Measurements from ENCODE around the gene SMIM10L2A. TPM values are rescaled to one million over a fixed set of nuclear protein-coding genes. Genes with fewer than 3 reads are reported as not detected.
"Not testable (repeated sequence)": the region's sequence is repeated elsewhere in the genome, so short reads cannot be mapped to it uniquely, and the experiment has no call there.

Gene SMIM10L2A
- total RNA-seq, 2 donors from 2014 or later = 5.0 to 14.8 TPM

- WGBS = 77% methylated on average over 3 of the region's 3 CpGs
- H3K27me3 ChIP-seq (replicated peaks; ENCODE audit: insufficient read depth) = no peaks in the 10 kb centered on the region
- H3K9me3 ChIP-seq = no peaks in the 10 kb centered on the region
- no peak overlapping the region for H3K4me3 ChIP-seq
- intact Hi-C loops (cut with DNase I) = no loop called here
- no peak overlapping the region for H3K27ac ChIP-seq
- no peaks in the 10 kb centered on the region for H3K36me3 ChIP-seq
- H3K4me1 ChIP-seq (replicated peaks) = no peaks in the 10 kb centered on the region
- no peak for DNase-seq (ENCODE audit: low spot score)
- TF ChIP-seq CTCF (IDR thresholded peaks at IDR 0.05) (no peak), POLR2A (IDR thresholded peaks at IDR 0.05) (no peak), POLR2AphosphoS5 (IDR thresholded peaks at IDR 0.05) (no peak)
Observed at GRCh38 chrX:135411893-135412292, 9.9 kb upstream of the SMIM10L2A start.

GRCh38 chrX:135416546-135416945 is 5.2 kb upstream of the SMIM10L2A start:
- intact Hi-C loops (cut with DNase I) = no loop called here
- no peaks in the 10 kb centered on the region for H3K27me3 ChIP-seq (replicated peaks; ENCODE audit: insufficient read depth)
- no peaks in the 10 kb centered on the region for H3K4me1 ChIP-seq (replicated peaks)
- 65% methylated on average over 4 of the region's 4 CpGs for WGBS
- TF ChIP-seq CTCF (IDR thresholded peaks at IDR 0.05) (no peak), POLR2AphosphoS5 (IDR thresholded peaks at IDR 0.05) (no peak), POLR2A (IDR thresholded peaks at IDR 0.05) (no peak)
- no peak for DNase-seq (ENCODE audit: low spot score)
- H3K9me3 ChIP-seq = no peaks in the 10 kb centered on the region
- no peaks in the 10 kb centered on the region for H3K36me3 ChIP-seq
- no peak overlapping the region for H3K4me3 ChIP-seq
- H3K27ac ChIP-seq = no peak overlapping the region

- Histone ChIP-seq H3K9me3 (no peaks in the 10 kb centered on the region), H3K4me1 (replicated peaks) (no peaks in the 10 kb centered on the region), H3K27ac (no peak overlapping the region), H3K4me3 (no peak overlapping the region), H3K36me3 (no peaks in the 10 kb centered on the region), H3K27me3 (replicated peaks; ENCODE audit: insufficient read depth) (no peaks in the 10 kb centered on the region)
- WGBS = 80% methylated on average over 12 of the region's 12 CpGs
- TF ChIP-seq POLR2AphosphoS5 (IDR thresholded peaks at IDR 0.05) (no peak), POLR2A (IDR thresholded peaks at IDR 0.05) (no peak), CTCF (IDR thresholded peaks at IDR 0.05) (no peak)
- intact Hi-C loops (cut with DNase I) = no loop called here
- no peak for DNase-seq (ENCODE audit: low spot score)
Observed at GRCh38 chrX:135420831-135421230, 913 bp upstream of the SMIM10L2A start.

GRCh38 chrX:135421537-135421931 is 210 bp upstream of the SMIM10L2A start:
- WGBS = 4% methylated on average over 9 of the region's 29 CpGs
- no peaks in the 10 kb centered on the region for H3K36me3 ChIP-seq
- no peak overlapping the region for H3K27ac ChIP-seq
- peak; percentile 74 for DNase-seq (ENCODE audit: low spot score)
- intact Hi-C loops (cut with DNase I) = no loop called here
- TF ChIP-seq POLR2AphosphoS5 (IDR thresholded peaks at IDR 0.05) (peak; percentile 32), POLR2A (IDR thresholded peaks at IDR 0.05) (no peak), CTCF (IDR thresholded peaks at IDR 0.05) (no peak)
- peak overlapping the region; percentile 32 to 43 for H3K4me3 ChIP-seq
- H3K4me1 ChIP-seq (replicated peaks) = no peaks in the 10 kb centered on the region
- no peaks in the 10 kb centered on the region for H3K9me3 ChIP-seq
- H3K27me3 ChIP-seq (replicated peaks; ENCODE audit: insufficient read depth) = no peaks in the 10 kb centered on the region

GRCh38 chrX:135422810-135423168 is 1.0 kb downstream of the SMIM10L2A start:
- peak overlapping the region in 1 of 2 donors; percentile 32 for H3K4me3 ChIP-seq
- H3K27ac ChIP-seq; H3K9me3 ChIP-seq; H3K4me1 ChIP-seq (replicated peaks); intact Hi-C loops (cut with DNase I); H3K36me3 ChIP-seq; DNase-seq (ENCODE audit: low spot score); H3K27me3 ChIP-seq (replicated peaks; ENCODE audit: insufficient read depth): not testable (repeated sequence)
- WGBS = 22% methylated on average over 10 of the region's 10 CpGs

GRCh38 chrX:135423173-135423864 is 1.6 kb downstream of the SMIM10L2A start:
- H3K27me3 ChIP-seq (replicated peaks; ENCODE audit: insufficient read depth); intact Hi-C loops (cut with DNase I); H3K27ac ChIP-seq; H3K4me3 ChIP-seq; H3K4me1 ChIP-seq (replicated peaks); H3K36me3 ChIP-seq; H3K9me3 ChIP-seq; DNase-seq (ENCODE audit: low spot score): not testable (repeated sequence)
- WGBS = 60% methylated on average over 9 of the region's 9 CpGs

Measured in prostate gland (tissue), 2 donors.